Peyer's patch (tissue), 4 donors: ENCODE measurements around the gene FBXO38.

Source experiments
- POLR2A ChIP-seq, 2 donors: fragments of 450-650 bp; IDR thresholded peaks; one replicate each; pipeline ENCODE4 v1.5.1; 2017; ENCODE audit warnings: antibody characterized with exemption in 2 of 2, mild to moderate bottlenecking in 2 of 2, moderate library complexity in 2 of 2
- TF ChIP-seq, protein P1 (sequence below), 6 experiments: fragments of 450-650 bp in 4 of 6; fragments of 200-600 bp in 2 of 6; sonication (generic) in 1 of 6; IDR thresholded peaks; one replicate each; pipeline ENCODE4 v1.5.1; 2017 to 2019; ENCODE audit warnings: antibody characterized with exemption in 6 of 6, mild to moderate bottlenecking in 3 of 6, moderate library complexity in 1 of 6

DNA sequence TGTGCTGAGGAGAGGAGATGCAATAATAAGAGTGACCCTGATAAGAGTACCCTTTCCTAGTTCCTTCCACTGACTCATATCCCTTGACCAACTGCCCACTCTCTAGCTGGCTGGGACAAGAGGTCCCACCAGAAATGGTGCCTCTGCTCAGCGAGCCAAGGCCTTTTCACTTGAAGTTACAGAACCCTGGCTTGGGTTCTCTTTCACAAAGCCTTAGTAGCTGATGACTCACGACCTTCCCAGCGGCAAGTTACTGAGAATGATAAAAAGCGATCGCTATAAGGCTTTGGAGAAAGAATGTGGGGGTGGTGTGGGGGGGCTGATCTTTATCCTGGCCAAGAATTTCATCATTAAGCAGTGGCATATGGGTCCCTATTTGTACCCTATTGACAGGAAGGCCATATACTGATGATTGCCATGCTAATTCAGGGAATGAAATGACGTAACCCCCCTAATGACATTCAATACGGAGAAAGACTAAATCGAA, 90.3 kb downstream of the FBXO38 start:
- TF ChIP-seq, protein P1, sequence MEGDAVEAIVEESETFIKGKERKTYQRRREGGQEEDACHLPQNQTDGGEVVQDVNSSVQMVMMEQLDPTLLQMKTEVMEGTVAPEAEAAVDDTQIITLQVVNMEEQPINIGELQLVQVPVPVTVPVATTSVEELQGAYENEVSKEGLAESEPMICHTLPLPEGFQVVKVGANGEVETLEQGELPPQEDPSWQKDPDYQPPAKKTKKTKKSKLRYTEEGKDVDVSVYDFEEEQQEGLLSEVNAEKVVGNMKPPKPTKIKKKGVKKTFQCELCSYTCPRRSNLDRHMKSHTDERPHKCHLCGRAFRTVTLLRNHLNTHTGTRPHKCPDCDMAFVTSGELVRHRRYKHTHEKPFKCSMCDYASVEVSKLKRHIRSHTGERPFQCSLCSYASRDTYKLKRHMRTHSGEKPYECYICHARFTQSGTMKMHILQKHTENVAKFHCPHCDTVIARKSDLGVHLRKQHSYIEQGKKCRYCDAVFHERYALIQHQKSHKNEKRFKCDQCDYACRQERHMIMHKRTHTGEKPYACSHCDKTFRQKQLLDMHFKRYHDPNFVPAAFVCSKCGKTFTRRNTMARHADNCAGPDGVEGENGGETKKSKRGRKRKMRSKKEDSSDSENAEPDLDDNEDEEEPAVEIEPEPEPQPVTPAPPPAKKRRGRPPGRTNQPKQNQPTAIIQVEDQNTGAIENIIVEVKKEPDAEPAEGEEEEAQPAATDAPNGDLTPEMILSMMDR (IDR thresholded peaks at IDR 0.05), result no peak
- TF ChIP-seq POLR2A (IDR thresholded peaks at IDR 0.05), result no peak
